ENCODE results near the gene FBLN2. TPM values are rescaled to one million over a fixed set of nuclear protein-coding genes. Genes with fewer than 3 reads are reported as not detected.

Gene FBLN2
- total RNA-seq, 4 donors from 2014 or later: 6.3 to 122 (median 25.7) TPM

- whole genome bisulfite sequencing, 2 donors: 29 to 57% methylated on average over 4 to 12 of the region's 17 CpGs
- Histone ChIP-seq H3K27ac (no peak overlapping the region), H3K9me3 (no peaks in the 10 kb centered on the region), H3K4me1 (peaks cover 0 to 8% (median 0%) of the 10 kb centered on the region in 3 donors), H3K36me3 (no peaks in the 10 kb centered on the region), H3K27me3 (peaks cover 0 to 10% (median 0%) of the 10 kb centered on the region in 4 donors), H3K4me3 (no peak overlapping the region)
- no peak for TF ChIP-seq POLR2A (IDR thresholded peaks at IDR 0.05)
- TF ChIP-seq, protein P1, sequence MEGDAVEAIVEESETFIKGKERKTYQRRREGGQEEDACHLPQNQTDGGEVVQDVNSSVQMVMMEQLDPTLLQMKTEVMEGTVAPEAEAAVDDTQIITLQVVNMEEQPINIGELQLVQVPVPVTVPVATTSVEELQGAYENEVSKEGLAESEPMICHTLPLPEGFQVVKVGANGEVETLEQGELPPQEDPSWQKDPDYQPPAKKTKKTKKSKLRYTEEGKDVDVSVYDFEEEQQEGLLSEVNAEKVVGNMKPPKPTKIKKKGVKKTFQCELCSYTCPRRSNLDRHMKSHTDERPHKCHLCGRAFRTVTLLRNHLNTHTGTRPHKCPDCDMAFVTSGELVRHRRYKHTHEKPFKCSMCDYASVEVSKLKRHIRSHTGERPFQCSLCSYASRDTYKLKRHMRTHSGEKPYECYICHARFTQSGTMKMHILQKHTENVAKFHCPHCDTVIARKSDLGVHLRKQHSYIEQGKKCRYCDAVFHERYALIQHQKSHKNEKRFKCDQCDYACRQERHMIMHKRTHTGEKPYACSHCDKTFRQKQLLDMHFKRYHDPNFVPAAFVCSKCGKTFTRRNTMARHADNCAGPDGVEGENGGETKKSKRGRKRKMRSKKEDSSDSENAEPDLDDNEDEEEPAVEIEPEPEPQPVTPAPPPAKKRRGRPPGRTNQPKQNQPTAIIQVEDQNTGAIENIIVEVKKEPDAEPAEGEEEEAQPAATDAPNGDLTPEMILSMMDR (IDR thresholded peaks at IDR 0.05): no peak
- no peak for DNase-seq
- intact Hi-C loops (cut with DNase I): no loop called here
Observed at GRCh38 chr3:13638927-13639326, 90.0 kb downstream of the FBLN2 start.

GRCh38 chr3:13642597-13642996, 93.7 kb downstream of the FBLN2 start:
- TF ChIP-seq POLR2A (IDR thresholded peaks at IDR 0.05): no peak
- TF ChIP-seq, protein P1 (IDR thresholded peaks at IDR 0.05): no peak
- peaks cover 3 to 14% (median 5%) of the 10 kb centered on the region in 3 donors for H3K4me1 ChIP-seq
- no peak for DNase-seq
- H3K36me3 ChIP-seq: no peaks in the 10 kb centered on the region
- 77 to 95% methylated on average over 3 to 5 of the region's 6 CpGs for WGBS, 2 donors
- H3K27me3 ChIP-seq: peaks cover 0 to 27% (median 0%) of the 10 kb centered on the region in 4 donors
- H3K4me3 ChIP-seq: no peak overlapping the region
- no peak overlapping the region for H3K27ac ChIP-seq
- no peaks in the 10 kb centered on the region for H3K9me3 ChIP-seq
- intact Hi-C loops (cut with DNase I): no loop called here

DNA sequence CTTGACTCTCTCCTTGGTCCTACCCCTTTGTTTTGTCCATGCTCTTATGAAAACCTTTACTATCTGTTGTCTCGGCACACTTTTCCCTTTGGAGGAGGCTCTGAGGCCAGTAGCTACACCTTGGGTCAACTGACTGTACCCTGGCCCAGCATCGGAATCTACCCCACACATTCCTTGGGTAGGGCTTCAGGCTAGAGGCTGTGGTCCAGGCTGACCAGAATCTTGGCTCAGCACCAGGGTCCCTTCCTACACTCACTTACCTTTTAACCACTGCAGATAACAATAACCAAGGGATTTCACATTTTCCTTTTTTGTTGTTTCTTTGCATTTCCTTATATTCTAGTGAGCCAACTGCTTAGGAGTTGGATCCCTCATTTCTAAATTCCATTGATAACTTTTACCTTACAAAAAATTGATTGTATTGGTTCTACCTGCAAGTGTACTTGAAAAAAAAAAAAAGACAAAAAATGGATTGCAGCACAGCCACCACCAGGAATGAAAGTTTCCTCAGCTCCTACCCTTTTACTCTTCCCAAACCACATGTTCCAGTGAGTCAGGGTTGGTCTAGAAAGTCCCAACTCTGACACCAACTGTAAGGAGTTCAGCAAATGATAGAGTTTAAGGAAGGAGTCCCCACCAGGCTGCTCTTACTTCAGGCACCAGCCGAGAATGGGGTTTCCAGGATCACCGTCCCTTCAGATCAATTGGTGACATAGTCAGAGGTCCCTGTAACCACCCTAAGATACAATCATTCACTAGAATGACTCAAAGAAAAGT, 95.6 kb downstream of the FBLN2 start:
- no peaks in the 10 kb centered on the region for H3K9me3 ChIP-seq
- TF ChIP-seq, protein P1 (IDR thresholded peaks at IDR 0.05): no peak
- TF ChIP-seq POLR2A (IDR thresholded peaks at IDR 0.05): no peak
- H3K27ac ChIP-seq: no peak overlapping the region
- peaks cover 0 to 31% (median 0%) of the 10 kb centered on the region in 4 donors for H3K27me3 ChIP-seq
- no peak for DNase-seq
- no peak overlapping the region for H3K4me3 ChIP-seq
- no peaks in the 10 kb centered on the region for H3K36me3 ChIP-seq
- H3K4me1 ChIP-seq: peaks cover 10 to 17% (median 12%) of the 10 kb centered on the region in 3 donors
- intact Hi-C loops (cut with DNase I): loop anchor here (5.0 kb wide), 1 partner anchor 552 kb away; no protein-coding TSS in a partner anchor
- WGBS, 2 donors: 76 to 81% methylated on average over 4 of the region's 4 CpGs

GRCh38 chr3:13645801-13646637, 97.1 kb downstream of the FBLN2 start:
- H3K27me3 ChIP-seq: peaks cover 0 to 40% (median 0%) of the 10 kb centered on the region in 4 donors
- 72 to 74% methylated on average over 8 of the region's 9 CpGs for WGBS, 2 donors
- H3K4me1 ChIP-seq: peaks cover 10 to 24% (median 12%) of the 10 kb centered on the region in 3 donors
- DNase-seq: no peak
- no peak overlapping the region for H3K4me3 ChIP-seq
- no peaks in the 10 kb centered on the region for H3K9me3 ChIP-seq
- TF ChIP-seq POLR2A (IDR thresholded peaks at IDR 0.05): no peak
- TF ChIP-seq, protein P1 (IDR thresholded peaks at IDR 0.05): no peak
- no peak overlapping the region for H3K27ac ChIP-seq
- no peaks in the 10 kb centered on the region for H3K36me3 ChIP-seq
- intact Hi-C loops (cut with DNase I): loop anchor here (5.0 kb wide), 1 partner anchor 554 kb away; no protein-coding TSS in a partner anchor
